H1 (cell line): ENCODE data around the gene IPO11. TPM values are rescaled to one million over a fixed set of nuclear protein-coding genes. Genes with fewer than 3 reads are reported as not detected.

Experiments
- CTCF ChIA-PET: fragments of 300-600 bp; sonication (Branson Sonifier 250); formaldehyde crosslinking; loops from one replicate; lab custom pipeline; 2021; ENCODE audit not compliant: partially characterized antibody; lab: Charles Lee
- POLR2A ChIA-PET: fragments of 300-600 bp; sonication (Branson Sonifier 250); formaldehyde crosslinking; loops from one replicate; lab custom pipeline; 2021; ENCODE audit warnings: inconsistent platforms; ENCODE audit not compliant: partially characterized antibody; lab: Charles Lee
- DNase-seq, 2 experiments: peaks; one replicate each; pipeline versions ENCODE4 v3.0.0 to v3.0.0-alpha.2; 2010 to 2022; ENCODE audit warnings: low spot score in 2 of 2, low read depth in 1 of 2, mixed read lengths in 1 of 2
- FAIRE-seq: peaks from 2 replicates; lab custom pipeline; 2011; peaks lifted over from hg19 to GRCh38; lab: Jason Lieb, UNC
- H2AFZ ChIP-seq: 2 replicates; pipeline ENCODE4 v1.8.1; 2012; ENCODE audit warnings: low read length, inconsistent platforms
- H2AK5ac ChIP-seq: 2 replicates; pipeline ENCODE4 v1.6.1; 2013; ENCODE audit warnings: low read depth, low read length
- H2BK120ac ChIP-seq: replicated peaks from 2 replicates; pipeline ENCODE3; 2013; ENCODE audit warnings: low read depth, low read length, inconsistent platforms
- H2BK12ac ChIP-seq: 2 replicates; pipeline ENCODE4 v1.6.1; 2013; ENCODE audit warnings: low read depth, low read length
- H2BK15ac ChIP-seq: 2 replicates; pipeline ENCODE4 v1.6.1; 2013; ENCODE audit warnings: low read length
- H2BK20ac ChIP-seq: 2 replicates; pipeline ENCODE4 v1.6.1; 2013; ENCODE audit warnings: low read length
- H2BK5ac ChIP-seq: 2 replicates; pipeline ENCODE4 v1.6.1; 2013; ENCODE audit warnings: low read depth, low read length
- H3K14ac ChIP-seq: 2 replicates; pipeline ENCODE4 v1.6.1; 2013; ENCODE audit warnings: inconsistent platforms; ENCODE audit not compliant: insufficient read length
- H3K18ac ChIP-seq: 2 replicates; pipeline ENCODE4 v1.6.1; 2013; ENCODE audit warnings: low read length; ENCODE audit errors: extremely low read depth
- H3K23ac ChIP-seq: 2 replicates; pipeline ENCODE4 v1.6.1; 2013; ENCODE audit warnings: inconsistent platforms; ENCODE audit not compliant: insufficient read length
- H3K23me2 ChIP-seq: 2 replicates; pipeline ENCODE4 v1.6.1; 2013; ENCODE audit warnings: low read depth, low read length
- H3K27ac ChIP-seq: 2 replicates; pipeline ENCODE4 v1.6.1; 2011; ENCODE audit warnings: low read depth, low read length, inconsistent platforms
- H3K27me3 ChIP-seq, 4 experiments: replicated peaks in 1 of 4; 1 replicate in 1 of 4; 2 replicates in 3 of 4; pipeline versions ENCODE4 v1.6.1 to v1.8.1; 2011 to 2013; ENCODE audit warnings: low read length in 3 of 4, mild to moderate bottlenecking in 3 of 4, inconsistent platforms in 2 of 4, mixed read lengths in 2 of 4, moderate library complexity in 1 of 4; ENCODE audit not compliant: control insufficient read depth in 3 of 4, insufficient read depth in 3 of 4; ENCODE audit errors: extremely low read depth in 1 of 4
- H3K36me3 ChIP-seq, 4 experiments: 2 replicates each; pipeline versions ENCODE4 v1.6.1 to v1.8.1; 2011 to 2013; ENCODE audit warnings: mild to moderate bottlenecking in 4 of 4, low read length in 3 of 4, moderate library complexity in 2 of 4, control low read depth in 1 of 4, inconsistent platforms in 1 of 4; ENCODE audit not compliant: insufficient read depth in 4 of 4, control insufficient read depth in 2 of 4
- H3K4ac ChIP-seq: replicated peaks from 2 replicates; pipeline ENCODE3; 2013; ENCODE audit warnings: low read length, low read depth, mixed read lengths, inconsistent platforms; ENCODE audit not compliant: insufficient read length
- H3K4me1 ChIP-seq, 4 experiments: replicated peaks in 1 of 4; 1 replicate in 1 of 4; 2 replicates in 3 of 4; pipeline versions ENCODE4 v1.6.1 to v1.8.1; 2011 to 2013; ENCODE audit warnings: low read length in 3 of 4, inconsistent platforms in 2 of 4, mixed read lengths in 1 of 4; ENCODE audit not compliant: insufficient read depth in 4 of 4, control insufficient read depth in 3 of 4
- H3K4me2 ChIP-seq, 2 experiments: 2 replicates each; pipeline versions ENCODE4 v1.6.1 to v1.8.1; 2011 to 2013; ENCODE audit warnings: low read depth in 2 of 2, low read length in 2 of 2, control low read depth in 1 of 2, inconsistent platforms in 1 of 2, mild to moderate bottlenecking in 1 of 2; ENCODE audit not compliant: insufficient read depth in 1 of 2
- H3K4me3 ChIP-seq, 4 experiments: fragments of 200-600, 300-600 bp in 1 of 4; sonication (generic), shearing (Covaris generic), sonication (Bioruptor Twin) in 1 of 4; 2 replicates each; pipeline versions ENCODE4 v1.5.1 to v1.8.1; 2011 to 2016; ENCODE audit warnings: low read length in 4 of 4, low read depth in 3 of 4, control low read depth in 2 of 4, inconsistent platforms in 2 of 4, mild to moderate bottlenecking in 2 of 4, mixed read lengths in 1 of 4, moderate library complexity in 1 of 4; ENCODE audit not compliant: insufficient read depth in 2 of 4; ENCODE audit errors: extremely low read depth in 1 of 4
- H3K56ac ChIP-seq: replicated peaks from 2 replicates; pipeline ENCODE3; 2013; ENCODE audit warnings: low read depth, mild to moderate bottlenecking, mixed read lengths, low read length, inconsistent platforms; ENCODE audit not compliant: insufficient read length
- H3K79me1 ChIP-seq: 2 replicates; pipeline ENCODE4 v1.6.1; 2013; ENCODE audit warnings: low read depth, low read length, control low read depth
- H3K79me2 ChIP-seq, 2 experiments: 2 replicates each; pipeline versions ENCODE4 v1.6.1 to v1.8.1; 2012 to 2013; ENCODE audit warnings: low read length in 2 of 2, mild to moderate bottlenecking in 2 of 2, inconsistent platforms in 1 of 2; ENCODE audit not compliant: insufficient read depth in 2 of 2, control insufficient read depth in 1 of 2
- H3K9ac ChIP-seq, 4 experiments: replicated peaks in 1 of 4; 1 replicate in 1 of 4; 2 replicates in 3 of 4; pipeline versions ENCODE4 v1.6.1 to v1.8.1; 2011 to 2013; ENCODE audit warnings: low read depth in 3 of 4, low read length in 3 of 4, control low read depth in 2 of 4, mild to moderate bottlenecking in 2 of 4, moderate library complexity in 2 of 4, inconsistent platforms in 1 of 4; ENCODE audit errors: extremely low read depth in 1 of 4
- H3K9me3 ChIP-seq, 2 experiments: 2 replicates each; pipeline versions ENCODE4 v1.6.1 to v1.8.1; 2012 to 2013; ENCODE audit warnings: mild to moderate bottlenecking in 2 of 2, moderate library complexity in 2 of 2, control low read depth in 1 of 2, inconsistent platforms in 1 of 2, low read depth in 1 of 2, low read length in 1 of 2, mixed read lengths in 1 of 2; ENCODE audit not compliant: insufficient read depth in 2 of 2
- H4K20me1 ChIP-seq, 2 experiments: replicated peaks in 1 of 2; 2 replicates each; pipeline versions ENCODE3 to v1.8.1; 2011 to 2013; ENCODE audit warnings: inconsistent platforms in 2 of 2, low read length in 2 of 2, mild to moderate bottlenecking in 1 of 2; ENCODE audit not compliant: insufficient read depth in 2 of 2, control insufficient read depth in 1 of 2
- H4K5ac ChIP-seq: 2 replicates; pipeline ENCODE4 v1.6.1; 2013; ENCODE audit warnings: low read length, low read depth, mixed read lengths, inconsistent platforms; ENCODE audit not compliant: insufficient read length
- H4K8ac ChIP-seq: 2 replicates; pipeline ENCODE4 v1.8.0; 2013; ENCODE audit warnings: mild to moderate bottlenecking, moderate library complexity, low read length, inconsistent platforms; ENCODE audit not compliant: insufficient read depth; ENCODE audit errors: extremely low read depth
- H4K91ac ChIP-seq: replicated peaks from 2 replicates; pipeline ENCODE3; 2013; ENCODE audit warnings: low read length, mixed read lengths, inconsistent platforms; ENCODE audit not compliant: insufficient read length
- ASH2L ChIP-seq: fragments of 200-600, 300-600 bp; sonication (generic); IDR thresholded peaks from one replicate; pipeline ENCODE4 v1.7.1; 2017; ENCODE audit warnings: low read length
- BRCA1 ChIP-seq: IDR thresholded peaks from 2 replicates; pipeline ENCODE4 v1.6.1; 2012; ENCODE audit warnings: low read depth, low read length, improper control_type of control experiment
- CEBPB ChIP-seq: IDR thresholded peaks from 2 replicates; pipeline ENCODE4 v1.6.1; 2012; ENCODE audit warnings: low read depth, low read length
- EGR1 ChIP-seq: IDR thresholded peaks from 2 replicates; pipeline ENCODE4 v1.6.1; 2011; ENCODE audit warnings: low read depth, low read length, borderline replicate concordance
- GABPA ChIP-seq: IDR thresholded peaks from 2 replicates; pipeline ENCODE4 v1.6.1; 2011; ENCODE audit warnings: mild to moderate bottlenecking, low read length, moderate library complexity, borderline replicate concordance; ENCODE audit not compliant: insufficient read depth
- GTF2F1 ChIP-seq: IDR thresholded peaks from 2 replicates; pipeline ENCODE4 v1.6.1; 2012; ENCODE audit warnings: low read depth, low read length, improper control_type of control experiment, borderline replicate concordance
- NRF1 ChIP-seq: IDR thresholded peaks from 2 replicates; pipeline ENCODE4 v1.6.1; 2011; ENCODE audit warnings: mild to moderate bottlenecking, low read depth, low read length, improper control_type of control experiment
- RXRA ChIP-seq: IDR thresholded peaks from 2 replicates; pipeline ENCODE4 v1.6.1; 2011; ENCODE audit warnings: low read depth, mild to moderate bottlenecking, low read length, moderate library complexity; ENCODE audit not compliant: insufficient read depth
- SAP30 ChIP-seq: fragments of 300-600 bp; sonication (generic); IDR thresholded peaks from 2 replicates; pipeline ENCODE4 v1.7.1; 2012; ENCODE audit warnings: low read length, moderate library complexity, mild to moderate bottlenecking, inconsistent platforms; ENCODE audit not compliant: insufficient read depth, insufficient replicate concordance
- SIN3A ChIP-seq, 2 experiments: IDR thresholded peaks in 1 of 2; conservative IDR thresholded peaks in 1 of 2; 2 replicates each; pipeline ENCODE4 v1.6.1; 2011 to 2012; ENCODE audit warnings: low read length in 2 of 2, improper control_type of control experiment in 1 of 2, low read depth in 1 of 2, mild to moderate bottlenecking in 1 of 2
- SIX5 ChIP-seq: IDR thresholded peaks from 2 replicates; pipeline ENCODE4 v1.6.1; 2011; ENCODE audit warnings: mild to moderate bottlenecking, low read depth, low read length
- SP2 ChIP-seq: IDR thresholded peaks from 2 replicates; pipeline ENCODE4 v1.6.1; 2012; ENCODE audit warnings: mild to moderate bottlenecking, low read length, inconsistent platforms
- WGBS, 2 experiments: shearing (Covaris generic) in 1 of 2; methylation state at CpG; one replicate each; pipeline versions ENCODE4 v1.1.6 to v1.1.7; 2013 to 2015; ENCODE audit warnings: low lambda C conversion rate in 2 of 2, mixed read lengths in 2 of 2, inconsistent platforms in 1 of 2, low coverage in 1 of 2, missing lambda C conversion rate in 1 of 2; ENCODE audit not compliant: insufficient replicate concordance in 2 of 2, insufficient coverage in 1 of 2, insufficient read length in 1 of 2; ENCODE audit errors: extremely low coverage in 1 of 2, missing lambda C conversion rate in 1 of 2; 5-methylcytosine and 5-hydroxymethylcytosine counted together
- polyA plus RNA-seq, 7 experiments: library from polyadenylated mRNA; depleted of rRNA in 3 of 7; stranded (reverse) in 5 of 7; unstranded in 2 of 7; fragments of >200 nt in 5 of 7; fragments of 200-250 nt in 2 of 7; gene quantifications; 1 replicate in 5 of 7; 2 replicates in 1 of 7; 4 replicates in 1 of 7; pipeline versions ENCODE4 v1.2.1 to v1.2.3, GENCODE V29; 2011 to 2013; ENCODE audit warnings: missing spikeins in 2 of 7, mixed read lengths in 2 of 7
- total RNA-seq: library from RNA; stranded (reverse); fragmentation: NEBNext Ultra II Directional; extraction: Animal tissue kit (Norgen Biotek cat#: 25700); gene quantifications from 2 replicates; pipeline ENCODE4 v1.2.1, GENCODE V29; 2021
- TF ChIP-seq, protein P1 (sequence below): IDR thresholded peaks from 2 replicates; pipeline ENCODE4 v1.6.1; 2011; ENCODE audit warnings: low read length, improper control_type of control experiment
- TF ChIP-seq, protein P2 (sequence below): IDR thresholded peaks from 2 replicates; pipeline ENCODE4 v1.6.1; 2012; ENCODE audit warnings: inconsistent platforms

Gene IPO11
- total and polyA plus RNA-seq, 2 of the 8 experiments (the other 6 are each of a cell fraction or from before 2014, with no cell fraction given), result 23.6 to 64.4 TPM

DNA sequence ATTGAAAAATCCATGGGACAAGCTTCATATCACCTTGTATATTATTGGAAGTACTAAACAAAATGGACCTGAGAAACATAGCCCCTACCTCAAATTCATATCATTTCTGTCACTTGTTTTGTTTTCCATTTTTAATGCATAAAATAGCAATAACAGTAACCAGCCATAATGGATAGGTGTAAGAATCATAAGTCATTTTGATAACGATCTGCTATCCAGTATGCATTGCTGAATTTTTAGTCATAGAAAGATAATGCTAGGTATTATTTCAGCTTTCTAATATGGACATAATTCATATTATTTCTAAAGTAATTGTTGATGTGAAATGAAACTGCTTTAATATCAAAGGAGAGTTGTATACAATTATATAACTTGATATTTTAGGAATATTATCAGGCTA lies 164.9 kb downstream of the IPO11 start:
- FAIRE-seq (no peak), DNase-seq (no peak)
- Histone ChIP-seq H3K4me1 (no peaks in the 10 kb centered on the region), H3K14ac (no peak overlapping the region), H3K56ac (no peak overlapping the region), H2AK5ac (no peak overlapping the region), H2BK20ac (no peak overlapping the region), H3K79me2 (no peaks in the 10 kb centered on the region), H3K9ac (no peak overlapping the region), H4K5ac (no peak overlapping the region), H3K36me3 (no peaks in the 10 kb centered on the region), H3K79me1 (no peaks in the 10 kb centered on the region), H4K91ac (no peak overlapping the region), H3K9me3 (no peaks in the 10 kb centered on the region), H3K23ac (no peak overlapping the region), H3K4me3 (no peak overlapping the region), H3K27me3 (no peaks in the 10 kb centered on the region), H3K23me2 (no peaks in the 10 kb centered on the region), H2BK15ac (no peak overlapping the region), H2AFZ (no peak overlapping the region), H3K18ac (no peak overlapping the region), H2BK12ac (no peak overlapping the region), H4K8ac (no peak overlapping the region), H4K20me1 (peaks cover 0 to 1% of the 10 kb centered on the region in 2 experiments), H3K4ac (no peak overlapping the region), H3K27ac (no peak overlapping the region), H2BK120ac (no peak overlapping the region), H2BK5ac (no peak overlapping the region), H3K4me2 (no peak overlapping the region)
- POLR2A ChIA-PET, result no interaction called here
- CTCF ChIA-PET, result interaction anchor here (1.5 kb wide), 1 partner anchor 9 kb away, joined by 3 read pairs; no protein-coding TSS in a partner anchor
- WGBS, 2 experiments, result 90% methylated on average over 1 of the region's 1 CpG; no CpG with 5 or more reads in 1 of the 2 experiments
- TF ChIP-seq ASH2L (no peak), NRF1 (no peak), GABPA (no peak), EGR1 (no peak), SP2 (no peak), BRCA1 (no peak), SAP30 (no peak), SIX5 (no peak), SIN3A (conservative IDR thresholded peaks at IDR 0.05 in 1 of 2, IDR thresholded peaks at IDR 0.05 in 1 of 2; ENCODE audit: low read depth in 1 of 2, low read length in 2 of 2) (no peak), GTF2F1 (no peak), RXRA (no peak), CEBPB (no peak)
- TF ChIP-seq, protein P1, sequence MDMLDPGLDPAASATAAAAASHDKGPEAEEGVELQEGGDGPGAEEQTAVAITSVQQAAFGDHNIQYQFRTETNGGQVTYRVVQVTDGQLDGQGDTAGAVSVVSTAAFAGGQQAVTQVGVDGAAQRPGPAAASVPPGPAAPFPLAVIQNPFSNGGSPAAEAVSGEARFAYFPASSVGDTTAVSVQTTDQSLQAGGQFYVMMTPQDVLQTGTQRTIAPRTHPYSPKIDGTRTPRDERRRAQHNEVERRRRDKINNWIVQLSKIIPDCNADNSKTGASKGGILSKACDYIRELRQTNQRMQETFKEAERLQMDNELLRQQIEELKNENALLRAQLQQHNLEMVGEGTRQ, result no peak
- TF ChIP-seq, protein P2, sequence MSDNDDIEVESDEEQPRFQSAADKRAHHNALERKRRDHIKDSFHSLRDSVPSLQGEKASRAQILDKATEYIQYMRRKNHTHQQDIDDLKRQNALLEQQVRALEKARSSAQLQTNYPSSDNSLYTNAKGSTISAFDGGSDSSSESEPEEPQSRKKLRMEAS, result no peak
